ENCODE data around the gene NOC2L.

DNA sequence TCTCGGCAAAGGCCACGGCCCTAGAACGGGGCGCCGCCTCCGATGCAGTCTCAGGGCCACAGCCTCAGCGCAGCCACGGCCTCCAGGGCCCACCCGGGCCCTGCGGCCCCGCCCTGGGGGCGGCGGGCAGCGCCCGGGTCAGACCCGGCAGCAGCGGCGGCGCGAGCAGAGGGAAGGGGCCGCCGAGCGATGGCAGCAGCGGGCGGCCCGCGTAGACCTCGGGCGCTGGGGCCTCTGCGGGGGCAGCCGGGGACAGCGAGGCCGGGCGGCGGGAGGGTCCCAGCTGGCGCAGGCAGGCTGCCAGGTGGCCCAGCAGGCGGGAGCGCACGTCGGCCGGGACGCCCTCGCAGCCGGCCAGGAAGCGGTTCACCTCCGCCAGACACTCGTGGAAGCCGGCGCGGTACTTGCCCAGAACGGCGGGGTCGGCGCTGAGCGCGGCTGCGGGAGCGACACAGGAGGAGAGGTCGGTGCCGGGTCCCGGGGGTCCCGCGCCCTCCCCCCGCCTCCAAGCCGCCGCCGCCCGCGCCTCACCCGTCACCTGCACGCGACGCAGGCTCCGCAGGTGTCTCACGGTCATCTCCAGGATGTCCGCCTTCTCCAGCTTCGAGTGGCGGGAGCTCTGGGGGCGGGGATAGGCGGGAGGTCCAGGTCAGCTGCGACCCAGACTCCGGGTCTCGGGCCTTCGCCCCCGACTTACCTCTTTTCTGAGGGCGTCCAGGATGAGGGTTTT is 40.1 kb upstream of the NOC2L start:
- TF ChIP-seq, protein P1, sequence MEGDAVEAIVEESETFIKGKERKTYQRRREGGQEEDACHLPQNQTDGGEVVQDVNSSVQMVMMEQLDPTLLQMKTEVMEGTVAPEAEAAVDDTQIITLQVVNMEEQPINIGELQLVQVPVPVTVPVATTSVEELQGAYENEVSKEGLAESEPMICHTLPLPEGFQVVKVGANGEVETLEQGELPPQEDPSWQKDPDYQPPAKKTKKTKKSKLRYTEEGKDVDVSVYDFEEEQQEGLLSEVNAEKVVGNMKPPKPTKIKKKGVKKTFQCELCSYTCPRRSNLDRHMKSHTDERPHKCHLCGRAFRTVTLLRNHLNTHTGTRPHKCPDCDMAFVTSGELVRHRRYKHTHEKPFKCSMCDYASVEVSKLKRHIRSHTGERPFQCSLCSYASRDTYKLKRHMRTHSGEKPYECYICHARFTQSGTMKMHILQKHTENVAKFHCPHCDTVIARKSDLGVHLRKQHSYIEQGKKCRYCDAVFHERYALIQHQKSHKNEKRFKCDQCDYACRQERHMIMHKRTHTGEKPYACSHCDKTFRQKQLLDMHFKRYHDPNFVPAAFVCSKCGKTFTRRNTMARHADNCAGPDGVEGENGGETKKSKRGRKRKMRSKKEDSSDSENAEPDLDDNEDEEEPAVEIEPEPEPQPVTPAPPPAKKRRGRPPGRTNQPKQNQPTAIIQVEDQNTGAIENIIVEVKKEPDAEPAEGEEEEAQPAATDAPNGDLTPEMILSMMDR (IDR thresholded peaks at IDR 0.05) = peak in 2 of 6 experiments; percentile 10 to 24
- peak in 1 of 4 donors; percentile 22 for TF ChIP-seq POLR2A (IDR thresholded peaks at IDR 0.05)
- no peak for TF ChIP-seq EP300 (IDR thresholded peaks at IDR 0.05)
